HG03571 (cell line): ENCODE results near the gene SYNGR3.
"Not testable (repeated sequence)": the region's sequence is repeated elsewhere in the genome, so short reads cannot be mapped to it uniquely, and the experiment has no call there.

Experiments
- ATAC-seq: cut with Tn5 transposase; IDR thresholded peaks from one replicate; pipeline ENCODE4 v1.9.1; 2021; ENCODE audit not compliant: unreplicated experiment

The SYNGR3 gene

GRCh38 chr16:2027024-2028010 is 37.5 kb downstream of the SYNGR3 start:
- no peak for ATAC-seq

- ATAC-seq = no peak
These were observed 38.4 kb downstream of the SYNGR3 start for GRCh38 chr16:2028146-2028545.

GRCh38 chr16:2028620-2029220 is 39.0 kb downstream of the SYNGR3 start:
- no peak for ATAC-seq

- ATAC-seq = no peak
These were observed 39.6 kb downstream of the SYNGR3 start for GRCh38 chr16:2029350-2029749.

- ATAC-seq = no peak
These were observed 40.3 kb downstream of the SYNGR3 start for GRCh38 chr16:2030036-2030435.

- ATAC-seq = no peak
These were observed 41.4 kb downstream of the SYNGR3 start for GRCh38 chr16:2031081-2031577.

- ATAC-seq = no peak
These were observed 42.7 kb downstream of the SYNGR3 start for GRCh38 chr16:2032285-2033056.

GRCh38 chr16:2033057-2033908 is 43.5 kb downstream of the SYNGR3 start:
- no peak for ATAC-seq

- not testable (repeated sequence) for ATAC-seq
These were observed 44.3 kb downstream of the SYNGR3 start for GRCh38 chr16:2033909-2034695.

GRCh38 chr16:2034696-2035430 is 45.1 kb downstream of the SYNGR3 start:
- no peak for ATAC-seq

- no peak for ATAC-seq
These were observed 45.8 kb downstream of the SYNGR3 start for GRCh38 chr16:2035431-2036199.

- ATAC-seq = no peak
These were observed 46.6 kb downstream of the SYNGR3 start for GRCh38 chr16:2036200-2036966.

- ATAC-seq = no peak
These were observed 47.3 kb downstream of the SYNGR3 start for GRCh38 chr16:2037115-2037514.

GRCh38 chr16:2037647-2038381 is 48.0 kb downstream of the SYNGR3 start:
- no peak for ATAC-seq

GRCh38 chr16:2038382-2039231 is 48.8 kb downstream of the SYNGR3 start:
- no peak for ATAC-seq
